ENCODE data around the gene SZT2.

GRCh38 chr1:43484367-43484766, 94.7 kb downstream of the SZT2 start:
- no peak for TF ChIP-seq CTCF (IDR thresholded peaks at IDR 0.05)
- no peak for TF ChIP-seq POLR2A (IDR thresholded peaks at IDR 0.05)
